Epithelial cell of esophagus (primary cell): Measurements from ENCODE around the gene RALGPS1.
A peak's percentile ranks its signal among the peaks of the same experiment; 100 is the strongest.

Experiments
- DNase-seq: peaks from one replicate; pipeline ENCODE4 v3.0.0; 2010; ENCODE audit warnings: low read depth
- H3K4me3 ChIP-seq: 2 replicates; pipeline ENCODE4 v1.5.1; 2011; ENCODE audit warnings: mild to moderate bottlenecking, low read length, control low read depth
- TF ChIP-seq, protein P1 (sequence below): IDR thresholded peaks from 2 replicates; pipeline ENCODE4 v1.5.1; 2011; ENCODE audit warnings: low read depth, mild to moderate bottlenecking, low read length, control low read depth, inconsistent platforms; ENCODE audit not compliant: insufficient read depth; ENCODE audit errors: missing control alignments

The RALGPS1 gene

DNA sequence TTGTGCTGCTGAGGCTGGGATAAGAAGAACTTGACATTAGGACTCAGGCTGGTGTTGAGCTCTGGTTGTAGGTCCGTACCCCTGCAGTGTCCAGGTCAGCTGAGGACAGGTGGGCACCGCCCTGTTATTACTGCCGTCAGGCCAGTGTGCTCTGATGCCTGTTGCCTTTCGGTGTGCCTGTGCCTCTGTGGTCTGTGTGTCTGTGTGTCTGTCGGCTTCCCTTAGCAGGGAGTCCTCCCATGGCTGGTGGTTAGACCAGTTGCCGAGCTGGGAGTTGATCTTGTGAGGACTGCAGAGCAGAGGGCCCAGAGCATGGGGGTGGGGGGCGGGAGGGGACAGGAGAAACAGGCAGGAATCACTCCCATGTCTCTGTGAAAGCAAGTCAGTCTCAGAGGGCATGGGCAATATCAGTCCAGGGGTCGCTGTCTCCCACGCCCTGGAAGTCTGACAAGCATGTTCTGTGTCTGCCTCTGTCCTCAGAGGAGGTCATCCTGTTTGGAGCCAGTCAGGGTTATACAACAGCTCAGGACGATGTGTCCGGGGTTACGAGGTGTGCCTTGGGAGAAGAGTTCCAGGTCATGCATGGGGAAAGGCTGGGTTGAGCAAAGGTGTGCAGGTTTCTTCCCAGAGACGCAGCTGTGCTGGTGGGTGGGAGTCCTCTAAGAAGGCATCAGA, 282.7 kb downstream of the RALGPS1 start:
- TF ChIP-seq, protein P1, sequence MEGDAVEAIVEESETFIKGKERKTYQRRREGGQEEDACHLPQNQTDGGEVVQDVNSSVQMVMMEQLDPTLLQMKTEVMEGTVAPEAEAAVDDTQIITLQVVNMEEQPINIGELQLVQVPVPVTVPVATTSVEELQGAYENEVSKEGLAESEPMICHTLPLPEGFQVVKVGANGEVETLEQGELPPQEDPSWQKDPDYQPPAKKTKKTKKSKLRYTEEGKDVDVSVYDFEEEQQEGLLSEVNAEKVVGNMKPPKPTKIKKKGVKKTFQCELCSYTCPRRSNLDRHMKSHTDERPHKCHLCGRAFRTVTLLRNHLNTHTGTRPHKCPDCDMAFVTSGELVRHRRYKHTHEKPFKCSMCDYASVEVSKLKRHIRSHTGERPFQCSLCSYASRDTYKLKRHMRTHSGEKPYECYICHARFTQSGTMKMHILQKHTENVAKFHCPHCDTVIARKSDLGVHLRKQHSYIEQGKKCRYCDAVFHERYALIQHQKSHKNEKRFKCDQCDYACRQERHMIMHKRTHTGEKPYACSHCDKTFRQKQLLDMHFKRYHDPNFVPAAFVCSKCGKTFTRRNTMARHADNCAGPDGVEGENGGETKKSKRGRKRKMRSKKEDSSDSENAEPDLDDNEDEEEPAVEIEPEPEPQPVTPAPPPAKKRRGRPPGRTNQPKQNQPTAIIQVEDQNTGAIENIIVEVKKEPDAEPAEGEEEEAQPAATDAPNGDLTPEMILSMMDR, result no peak
- H3K4me3 ChIP-seq, result no peak overlapping the region
- DNase-seq, result no peak

DNA sequence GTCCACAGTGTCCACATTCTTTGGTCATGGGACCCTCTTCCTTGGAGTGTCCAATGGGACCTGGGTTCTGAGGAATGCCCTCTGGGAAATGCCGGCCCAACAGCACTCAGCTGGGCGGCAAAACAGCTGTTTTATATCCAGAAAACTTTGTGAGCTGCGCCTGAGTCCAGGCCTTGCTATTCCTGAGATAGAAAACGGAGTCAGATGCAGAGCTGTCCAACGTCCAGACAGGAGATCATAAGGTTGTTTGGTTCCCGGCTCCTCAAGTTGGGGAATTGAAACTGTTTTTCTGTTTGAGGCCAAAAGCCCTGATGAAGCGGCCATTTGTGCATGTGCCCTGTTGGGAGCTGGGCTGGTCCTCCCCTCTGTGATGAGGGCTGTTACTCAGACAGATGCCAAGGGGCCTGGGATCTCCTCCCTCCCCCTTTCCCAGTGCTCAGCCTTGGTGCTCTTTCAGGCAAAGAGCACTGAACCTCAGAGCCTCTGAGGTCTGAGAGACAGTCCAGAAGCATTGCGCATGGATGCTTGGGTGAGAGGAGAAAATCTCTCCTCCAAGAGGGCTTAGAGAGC, 283.4 kb downstream of the RALGPS1 start:
- H3K4me3 ChIP-seq, result no peak overlapping the region
- DNase-seq, result no peak
- TF ChIP-seq, protein P1, result no peak

DNA sequence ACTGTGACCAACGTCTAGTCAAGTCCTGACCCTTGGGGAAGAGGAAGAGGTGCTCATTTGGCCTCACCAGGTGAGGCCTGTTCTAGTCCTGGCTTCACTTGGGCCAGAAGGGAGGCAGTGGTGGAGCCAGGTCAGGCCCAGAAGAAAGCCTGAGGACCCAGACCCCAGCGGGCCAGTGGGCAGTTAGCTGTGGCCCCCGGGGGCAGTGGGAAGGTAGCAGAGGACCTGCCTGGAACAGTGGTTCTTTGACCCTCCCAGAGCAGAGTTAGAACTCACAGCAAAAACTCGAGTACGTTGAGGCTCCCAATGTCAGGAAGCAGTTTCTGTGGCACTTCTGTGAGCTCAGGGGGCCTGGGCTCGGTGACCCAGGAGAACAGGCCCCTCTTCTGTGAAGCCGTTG, 284.0 kb downstream of the RALGPS1 start:
- no peak for DNase-seq
- H3K4me3 ChIP-seq, result no peak overlapping the region
- TF ChIP-seq, protein P1, result no peak

DNA sequence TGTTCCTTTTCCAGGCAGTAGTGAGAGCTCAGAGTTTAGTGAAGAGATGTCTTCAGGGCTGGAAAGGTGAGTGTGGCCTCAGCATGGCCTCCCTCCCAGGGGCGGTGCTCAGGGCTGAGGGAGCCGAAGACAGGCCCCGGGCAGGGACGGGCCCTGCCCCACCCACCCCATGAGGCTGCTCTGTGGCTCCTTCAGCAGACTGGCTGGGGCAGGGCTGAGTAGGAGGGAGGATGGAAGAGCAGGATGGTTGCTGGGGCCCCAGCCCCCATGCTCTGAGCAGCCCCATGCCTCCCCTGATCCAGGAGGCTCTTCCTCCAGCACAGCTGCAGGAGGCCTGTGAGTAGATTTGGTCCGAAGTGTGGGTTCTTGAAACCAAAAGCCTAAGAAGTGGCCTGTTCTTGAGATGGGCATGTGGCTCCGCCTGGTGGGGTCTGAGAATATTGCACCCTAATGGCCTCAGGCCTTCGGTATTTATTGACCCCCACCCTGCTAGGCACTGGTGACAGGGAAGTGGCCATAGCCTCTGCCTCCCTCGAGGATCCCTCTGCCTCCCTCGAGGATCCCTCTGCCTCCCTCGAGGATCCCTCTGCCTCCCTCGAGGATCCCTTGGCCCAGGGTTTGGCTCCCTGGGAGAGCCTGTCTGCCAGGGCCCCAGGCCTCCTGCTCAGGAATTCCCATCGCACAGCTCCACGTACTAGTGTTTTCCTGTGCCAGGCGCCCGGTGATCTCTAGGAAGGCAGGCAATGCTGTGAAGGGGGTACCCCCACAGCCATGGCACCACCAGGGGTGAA, 284.6 kb downstream of the RALGPS1 start:
- DNase-seq, result peak; percentile 73
- H3K4me3 ChIP-seq, result no peak overlapping the region
- TF ChIP-seq, protein P1, result peak; percentile 88

DNA sequence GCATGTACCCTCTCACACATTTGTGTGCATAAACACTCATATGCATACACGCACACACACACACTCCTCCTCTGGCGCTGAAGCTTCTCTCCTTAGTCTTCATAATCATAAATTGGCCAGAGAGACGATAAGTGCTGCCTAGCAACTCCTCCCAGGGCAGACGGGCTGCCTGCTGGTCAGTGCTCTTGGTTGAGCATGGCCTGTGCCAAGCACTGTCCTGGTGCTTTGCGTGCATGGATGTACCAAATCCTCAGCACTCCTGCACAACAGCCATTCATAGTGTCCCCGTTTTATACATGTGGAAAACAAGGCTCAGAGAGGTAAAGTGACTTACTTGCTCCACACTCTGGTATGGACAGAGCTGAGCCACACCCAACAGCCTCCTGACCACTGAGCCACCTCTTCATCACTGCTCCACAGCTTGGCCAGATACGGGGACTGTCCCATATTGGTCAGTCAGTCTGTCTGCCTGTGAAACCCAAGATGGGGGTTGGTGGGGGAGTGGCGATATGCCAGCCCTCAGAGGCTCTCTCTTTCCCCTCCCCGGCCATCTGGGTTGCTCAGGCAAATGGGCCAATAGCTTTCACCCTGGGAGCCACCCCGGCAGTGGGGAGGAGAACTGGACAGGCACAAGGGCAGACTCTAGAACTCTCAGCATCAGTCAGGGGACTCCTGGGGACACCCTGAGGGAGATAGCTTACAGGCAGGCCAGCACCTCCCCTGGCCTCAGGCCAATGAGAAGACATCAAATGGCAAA, 285.7 kb downstream of the RALGPS1 start:
- no peak for DNase-seq
- H3K4me3 ChIP-seq, result no peak overlapping the region
- TF ChIP-seq, protein P1, result no peak

DNA sequence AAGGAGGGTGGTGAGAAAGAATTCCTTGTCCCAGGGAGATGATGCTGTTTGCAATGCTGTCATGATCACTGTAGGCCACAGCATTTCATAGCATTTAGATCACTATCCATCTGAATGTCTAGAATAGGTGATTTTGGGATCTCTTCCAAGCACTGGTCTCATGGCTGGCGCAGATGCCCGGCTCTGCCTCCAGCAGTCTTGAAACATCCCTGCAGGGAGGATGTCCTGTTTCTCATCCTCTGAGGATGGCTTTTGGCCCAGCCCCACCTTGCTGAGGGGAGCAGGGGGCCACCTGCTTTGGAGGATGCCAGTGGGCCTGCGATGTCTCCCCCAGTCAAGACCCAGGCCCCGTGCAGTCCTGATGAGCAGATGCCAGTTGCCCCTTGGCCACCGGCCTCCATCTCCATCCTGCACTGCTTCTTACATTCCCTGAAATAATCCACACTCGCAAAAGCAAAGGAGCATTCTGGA, 286.5 kb downstream of the RALGPS1 start:
- TF ChIP-seq, protein P1, result no peak
- no peak for DNase-seq
- no peak overlapping the region for H3K4me3 ChIP-seq
